ENCODE results near the gene CDH4. TPM values are rescaled to one million over a fixed set of nuclear protein-coding genes. Genes with fewer than 3 reads are reported as not detected.

CDH4 gene
- total RNA-seq, 1 donor from 2014 or later = 3.2 TPM

- Histone ChIP-seq H4K20me1 (ENCODE audit: insufficient read depth, low read length) (peaks cover 3% of the 10 kb centered on the region), H3K4me3 (ENCODE audit: insufficient read depth, low read depth, low read length) (no peak overlapping the region), H3K79me2 (ENCODE audit: insufficient read depth, low read length) (no peaks in the 10 kb centered on the region), H3K4me1 (ENCODE audit: insufficient read depth, low read length) (no peaks in the 10 kb centered on the region), H3K4me2 (ENCODE audit: low read length) (no peak overlapping the region), H2AFZ (ENCODE audit: low read depth, low read length) (no peak overlapping the region), H3K27ac (ENCODE audit: low read depth, low read length) (no peak overlapping the region), H3K9ac (ENCODE audit: low read length) (no peak overlapping the region), H3K27me3 (ENCODE audit: insufficient read depth, low read length) (no peaks in the 10 kb centered on the region), H3K9me3 (ENCODE audit: insufficient read depth, low read depth, low read length) (no peaks in the 10 kb centered on the region), H3K36me3 (ENCODE audit: insufficient read depth, low read length) (no peaks in the 10 kb centered on the region)
- Mint-ChIP-seq H3K4me1 (ENCODE audit: low read depth, unreplicated experiment) (peaks cover 5% of the 10 kb centered on the region), H3K27ac (ENCODE audit: unreplicated experiment) (no peak overlapping the region), H3K4me3 (ENCODE audit: unreplicated experiment) (no peak overlapping the region), H3K36me3 (ENCODE audit: low read depth, unreplicated experiment) (no peaks in the 10 kb centered on the region), H3K9me3 (ENCODE audit: unreplicated experiment) (no peaks in the 10 kb centered on the region), H3K27me3 (ENCODE audit: low read depth, unreplicated experiment) (peaks cover 30% of the 10 kb centered on the region)
- DNase-seq (ENCODE audit: low read depth) (no peak), FAIRE-seq (no peak)
- TF ChIP-seq, protein P1, sequence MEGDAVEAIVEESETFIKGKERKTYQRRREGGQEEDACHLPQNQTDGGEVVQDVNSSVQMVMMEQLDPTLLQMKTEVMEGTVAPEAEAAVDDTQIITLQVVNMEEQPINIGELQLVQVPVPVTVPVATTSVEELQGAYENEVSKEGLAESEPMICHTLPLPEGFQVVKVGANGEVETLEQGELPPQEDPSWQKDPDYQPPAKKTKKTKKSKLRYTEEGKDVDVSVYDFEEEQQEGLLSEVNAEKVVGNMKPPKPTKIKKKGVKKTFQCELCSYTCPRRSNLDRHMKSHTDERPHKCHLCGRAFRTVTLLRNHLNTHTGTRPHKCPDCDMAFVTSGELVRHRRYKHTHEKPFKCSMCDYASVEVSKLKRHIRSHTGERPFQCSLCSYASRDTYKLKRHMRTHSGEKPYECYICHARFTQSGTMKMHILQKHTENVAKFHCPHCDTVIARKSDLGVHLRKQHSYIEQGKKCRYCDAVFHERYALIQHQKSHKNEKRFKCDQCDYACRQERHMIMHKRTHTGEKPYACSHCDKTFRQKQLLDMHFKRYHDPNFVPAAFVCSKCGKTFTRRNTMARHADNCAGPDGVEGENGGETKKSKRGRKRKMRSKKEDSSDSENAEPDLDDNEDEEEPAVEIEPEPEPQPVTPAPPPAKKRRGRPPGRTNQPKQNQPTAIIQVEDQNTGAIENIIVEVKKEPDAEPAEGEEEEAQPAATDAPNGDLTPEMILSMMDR (IDR thresholded peaks at IDR 0.05; ENCODE audit: insufficient read depth, low read depth, low read length) = no peak
- no peak for TF ChIP-seq EZH2 (IDR thresholded peaks at IDR 0.05; ENCODE audit: insufficient read depth, low read length)
These were observed 327.8 kb downstream of the CDH4 start for GRCh38 chr20:61579908-61580307.

- Histone ChIP-seq H2AFZ (ENCODE audit: low read depth, low read length) (no peak overlapping the region), H3K27ac (ENCODE audit: low read depth, low read length) (no peak overlapping the region), H3K36me3 (ENCODE audit: insufficient read depth, low read length) (no peaks in the 10 kb centered on the region), H3K9me3 (ENCODE audit: insufficient read depth, low read depth, low read length) (peaks cover 2% of the 10 kb centered on the region), H3K4me1 (ENCODE audit: insufficient read depth, low read length) (no peaks in the 10 kb centered on the region), H3K4me3 (ENCODE audit: insufficient read depth, low read depth, low read length) (no peak overlapping the region), H3K27me3 (ENCODE audit: insufficient read depth, low read length) (no peaks in the 10 kb centered on the region), H4K20me1 (ENCODE audit: insufficient read depth, low read length) (peaks cover 3% of the 10 kb centered on the region), H3K9ac (ENCODE audit: low read length) (no peak overlapping the region), H3K79me2 (ENCODE audit: insufficient read depth, low read length) (no peaks in the 10 kb centered on the region), H3K4me2 (ENCODE audit: low read length) (no peak overlapping the region)
- H3K27ac Mint-ChIP-seq (ENCODE audit: unreplicated experiment) = no peak overlapping the region
- FAIRE-seq (no peak), DNase-seq (ENCODE audit: low read depth) (no peak)
- no peak overlapping the region for H3K4me3 Mint-ChIP-seq (ENCODE audit: unreplicated experiment)
- H3K9me3 Mint-ChIP-seq (ENCODE audit: unreplicated experiment) = no peaks in the 10 kb centered on the region
- no peaks in the 10 kb centered on the region for H3K36me3 Mint-ChIP-seq (ENCODE audit: low read depth, unreplicated experiment)
- peaks cover 5% of the 10 kb centered on the region for H3K4me1 Mint-ChIP-seq (ENCODE audit: low read depth, unreplicated experiment)
- TF ChIP-seq EZH2 (IDR thresholded peaks at IDR 0.05; ENCODE audit: insufficient read depth, low read length) = no peak
- TF ChIP-seq, protein P1 (IDR thresholded peaks at IDR 0.05; ENCODE audit: insufficient read depth, low read depth, low read length) = no peak
- H3K27me3 Mint-ChIP-seq (ENCODE audit: low read depth, unreplicated experiment) = peaks cover 29% of the 10 kb centered on the region
These were observed 329.1 kb downstream of the CDH4 start for GRCh38 chr20:61580958-61581824.

DNA sequence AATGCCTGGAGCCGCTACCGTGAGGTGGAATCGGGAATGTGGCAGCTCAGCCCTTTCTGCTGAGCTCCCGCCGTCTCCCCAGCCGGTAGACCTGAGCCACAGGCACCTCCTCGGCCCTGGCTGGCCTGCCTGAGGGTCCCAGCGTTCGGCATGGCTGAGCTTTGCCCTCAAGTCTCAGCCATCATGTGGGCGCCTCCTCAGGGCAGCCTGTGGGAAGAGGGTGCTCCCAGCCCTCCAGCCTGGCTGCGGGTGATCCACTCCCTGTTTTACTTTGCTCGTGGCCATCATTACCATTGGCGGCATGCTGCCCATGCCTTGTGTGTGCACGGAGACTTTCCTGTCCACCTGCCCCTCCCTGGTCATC lies 329.7 kb downstream of the CDH4 start:
- Histone ChIP-seq H3K9ac (ENCODE audit: low read length) (no peak overlapping the region), H3K9me3 (ENCODE audit: insufficient read depth, low read depth, low read length) (peaks cover 3% of the 10 kb centered on the region), H3K36me3 (ENCODE audit: insufficient read depth, low read length) (no peaks in the 10 kb centered on the region), H3K27me3 (ENCODE audit: insufficient read depth, low read length) (no peaks in the 10 kb centered on the region), H3K27ac (ENCODE audit: low read depth, low read length) (no peak overlapping the region), H2AFZ (ENCODE audit: low read depth, low read length) (no peak overlapping the region), H4K20me1 (ENCODE audit: insufficient read depth, low read length) (no peaks in the 10 kb centered on the region), H3K4me2 (ENCODE audit: low read length) (no peak overlapping the region), H3K79me2 (ENCODE audit: insufficient read depth, low read length) (no peaks in the 10 kb centered on the region), H3K4me1 (ENCODE audit: insufficient read depth, low read length) (no peaks in the 10 kb centered on the region), H3K4me3 (ENCODE audit: insufficient read depth, low read depth, low read length) (no peak overlapping the region)
- no peak for TF ChIP-seq EZH2 (IDR thresholded peaks at IDR 0.05; ENCODE audit: insufficient read depth, low read length)
- TF ChIP-seq, protein P1 (IDR thresholded peaks at IDR 0.05; ENCODE audit: insufficient read depth, low read depth, low read length) = no peak
- Mint-ChIP-seq H3K9me3 (ENCODE audit: unreplicated experiment) (no peaks in the 10 kb centered on the region), H3K36me3 (ENCODE audit: low read depth, unreplicated experiment) (no peaks in the 10 kb centered on the region), H3K27ac (ENCODE audit: unreplicated experiment) (no peak overlapping the region), H3K4me3 (ENCODE audit: unreplicated experiment) (no peak overlapping the region), H3K27me3 (ENCODE audit: low read depth, unreplicated experiment) (peaks cover 29% of the 10 kb centered on the region), H3K4me1 (ENCODE audit: low read depth, unreplicated experiment) (peaks cover 5% of the 10 kb centered on the region)
- DNase-seq (ENCODE audit: low read depth) (no peak), FAIRE-seq (no peak)

Measured in astrocyte (in vitro differentiated cells and primary cell).